ENCODE results near the gene OR5B21.

OR5B21 gene

DNA sequence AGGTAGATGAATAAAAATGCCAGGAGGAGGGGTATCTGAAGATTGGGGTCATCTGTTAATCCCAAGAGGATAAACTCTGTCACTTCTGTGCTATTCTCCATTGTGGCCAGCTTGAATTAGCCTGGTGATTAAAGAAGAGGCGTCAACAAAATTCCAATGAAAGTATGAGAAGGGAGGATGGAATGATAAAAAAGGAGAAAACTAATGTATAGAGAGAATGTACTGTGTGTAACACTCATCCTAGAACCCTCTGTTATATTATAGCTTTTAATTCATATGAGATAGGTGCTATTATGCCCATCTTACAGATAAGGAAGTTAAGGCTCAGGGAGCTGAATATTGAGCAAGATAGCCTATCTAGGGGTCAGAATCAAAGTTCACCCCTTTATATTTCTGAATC is at the start of gene OR5B21:
TSS of gene OR5B21 (minus strand) at position 101 of the 400 bp plus-strand sequence. CDS start at position 101, 0 bp downstream.
- DNase-seq, result no peak

DNA sequence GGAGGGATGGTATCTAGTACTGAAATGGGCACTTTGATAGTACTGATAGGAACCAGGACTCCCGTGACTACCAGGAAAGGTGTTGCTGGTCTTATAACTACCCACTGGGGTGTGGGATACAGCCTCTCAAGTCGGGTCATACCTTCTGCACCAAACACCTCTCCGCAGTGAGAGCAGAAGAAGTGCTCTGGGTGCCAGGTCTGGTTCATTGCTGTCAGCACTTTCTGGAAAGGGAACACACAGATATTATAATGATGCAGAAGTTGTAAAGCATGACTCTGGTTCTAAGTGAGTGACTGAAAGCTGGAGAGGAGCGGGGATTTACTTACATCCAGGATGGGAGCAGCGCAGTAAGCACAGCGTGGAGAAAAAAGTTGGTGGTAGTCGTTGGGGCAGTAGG is 41.7 kb upstream of the OR5B21 start:
- DNase-seq, result no peak

- no peak for DNase-seq
Measured at GRCh38 chr11:58546841-58547240, 38.9 kb upstream of the OR5B21 start.

DNA sequence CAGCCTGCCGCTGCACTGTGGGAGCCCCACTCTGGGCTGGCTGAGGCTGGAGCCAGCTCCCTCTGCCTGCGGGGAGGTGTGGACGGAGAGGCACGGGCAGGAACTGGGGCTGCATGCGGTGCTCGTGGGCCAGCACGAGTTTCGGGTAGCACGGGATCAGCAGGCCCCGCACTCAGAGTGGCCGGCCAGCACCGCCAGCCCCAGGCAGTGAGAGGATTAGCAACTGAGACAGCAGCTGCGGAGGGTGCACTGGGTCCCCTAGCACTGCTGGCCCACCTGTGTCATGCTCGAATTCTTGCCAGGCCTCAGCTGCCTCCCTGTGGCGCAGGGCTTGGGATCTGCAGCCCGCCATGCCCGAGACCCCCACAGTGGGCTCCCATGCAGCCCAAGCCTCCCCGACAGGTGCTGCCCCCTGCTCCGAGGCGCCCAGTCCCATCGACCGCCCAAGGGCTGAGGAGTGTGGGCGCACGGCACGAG is 24.0 kb upstream of the OR5B21 start:
- DNase-seq, result no peak

DNA sequence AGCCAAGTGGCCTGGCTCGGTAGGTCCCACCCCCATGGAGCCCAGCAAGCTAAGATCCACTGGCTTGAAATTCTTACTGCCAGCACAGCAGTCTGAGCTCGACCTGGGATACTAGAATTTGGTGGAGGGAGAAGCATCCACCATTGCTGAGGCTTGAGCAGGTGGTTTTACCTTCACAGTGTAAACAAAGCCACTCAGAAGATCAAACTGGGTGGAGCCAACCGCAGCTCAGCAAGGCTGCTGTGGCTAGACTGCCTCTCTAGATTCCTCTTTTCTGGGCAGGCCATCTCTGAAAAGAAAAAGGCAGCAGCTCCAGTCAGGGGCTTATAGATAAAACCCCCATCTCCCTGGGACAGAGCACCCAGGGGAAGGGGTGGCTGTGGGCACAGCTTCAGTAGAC is 22.3 kb upstream of the OR5B21 start:
- DNase-seq, result no peak

GRCh38 chr11:58527429-58527828 is 19.5 kb upstream of the OR5B21 start:
- no peak for DNase-seq

GRCh38 chr11:58526721-58527120 is 18.8 kb upstream of the OR5B21 start:
- DNase-seq, result no peak

GRCh38 chr11:58525037-58525614 is 17.2 kb upstream of the OR5B21 start:
- DNase-seq, result peak in 10 of 56 donors; percentile 1 to 28 (median 12)

- peak in 39 of 56 donors; percentile 3 to 70 (median 22) for DNase-seq
Measured at GRCh38 chr11:58524232-58525036, 16.5 kb upstream of the OR5B21 start.

DNA sequence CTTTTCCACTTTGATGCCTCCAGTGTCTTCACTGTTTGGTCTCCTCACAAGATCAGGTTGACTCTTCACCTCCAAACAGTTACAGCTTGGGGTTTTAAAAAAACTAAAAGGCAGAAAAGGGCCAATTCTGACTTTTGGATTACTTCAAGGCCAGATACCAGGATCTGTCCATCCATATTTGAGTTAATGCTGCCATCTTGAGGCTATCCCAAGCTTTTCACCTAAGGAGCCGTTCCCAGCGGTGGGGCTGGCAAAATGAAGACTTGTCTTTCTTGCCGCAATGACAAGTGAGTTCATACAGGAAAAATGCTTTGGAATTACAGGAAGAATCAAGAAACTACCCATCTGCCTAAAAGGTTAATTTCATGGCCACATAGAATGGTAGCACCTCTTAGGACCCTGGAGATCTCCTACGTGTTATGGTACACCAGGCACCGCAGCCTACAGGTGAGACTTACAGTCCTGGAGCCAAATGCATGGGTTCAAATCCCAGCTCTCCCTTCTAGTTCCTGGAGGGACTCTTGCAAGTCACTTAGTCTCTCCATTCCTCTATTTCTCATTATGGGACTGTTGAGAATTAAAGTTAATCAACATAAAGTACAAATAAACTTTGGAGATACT is 6.0 kb upstream of the OR5B21 start:
- DNase-seq, result peak in 24 of 56 donors; percentile 3 to 48 (median 11)

GRCh38 chr11:58511636-58512035 is 3.7 kb upstream of the OR5B21 start:
- no peak for DNase-seq

GRCh38 chr11:58509748-58510147 is 1.8 kb upstream of the OR5B21 start:
- no peak for DNase-seq

DNA sequence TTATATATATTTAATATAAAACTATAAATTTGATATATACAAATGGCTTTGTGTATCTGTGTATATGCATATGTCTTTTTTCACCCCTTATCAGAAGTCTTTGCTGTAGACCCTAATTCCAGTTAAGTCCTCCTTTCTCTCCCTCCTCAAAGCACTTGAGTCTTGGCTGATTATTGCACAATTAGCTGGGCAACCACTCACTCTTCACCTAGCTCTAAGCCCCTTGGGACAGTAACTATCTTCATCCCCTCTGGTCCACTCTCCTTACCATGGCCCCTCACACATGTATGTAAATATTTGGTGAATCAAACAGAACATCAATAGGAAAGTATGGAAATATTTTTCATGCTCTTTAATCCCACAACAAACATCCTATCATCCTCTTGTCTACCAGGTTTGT is 909 bp upstream of the OR5B21 start:
- DNase-seq, result no peak

- DNase-seq, result no peak
Measured at GRCh38 chr11:58507355-58507754, 550 bp downstream of the OR5B21 start.

DNA sequence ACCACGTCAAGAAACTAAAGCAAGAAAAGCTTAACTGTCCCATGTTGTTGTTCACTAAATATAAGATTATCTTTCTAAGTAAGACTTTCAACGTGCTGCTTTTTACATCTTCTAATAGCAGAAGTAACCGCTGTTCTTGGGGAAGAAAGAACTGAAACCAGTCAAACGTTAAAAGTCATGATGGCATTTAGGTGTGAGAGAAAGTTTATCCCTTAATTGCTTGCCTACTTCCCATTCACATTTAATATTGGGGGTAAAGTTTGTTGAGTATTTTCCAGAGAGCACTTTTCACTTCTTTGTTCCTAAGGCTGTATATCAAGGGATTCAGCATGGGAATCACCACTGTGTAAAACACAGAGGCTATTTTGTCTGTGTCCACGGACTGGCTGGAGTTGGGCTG is 970 bp downstream of the OR5B21 start:
- no peak for DNase-seq

GRCh38 chr11:58505849-58506248 is 2.1 kb downstream of the OR5B21 start:
- DNase-seq, result peak in 1 of 56 donors; percentile 23

DNA sequence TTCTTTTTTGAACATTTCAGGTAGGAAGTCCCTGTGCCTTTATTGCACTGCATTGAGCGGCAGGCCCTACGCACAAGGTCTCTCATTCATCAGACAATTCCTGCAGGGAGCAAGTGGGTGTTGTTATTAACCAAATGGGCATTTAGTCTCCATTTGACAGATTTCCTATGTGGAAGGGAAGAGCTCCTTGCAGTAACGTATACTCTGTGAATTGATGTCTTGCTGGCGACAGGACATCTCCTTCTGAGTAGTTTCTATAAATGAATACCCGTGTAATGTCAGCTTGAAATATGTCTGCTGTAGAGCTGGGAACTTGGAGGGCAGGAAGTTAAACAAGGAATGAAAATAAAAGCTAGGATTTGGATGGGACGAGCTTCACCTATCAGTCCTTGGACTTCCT is 3.7 kb downstream of the OR5B21 start:
- no peak for DNase-seq

GRCh38 chr11:58503361-58503856 is 4.5 kb downstream of the OR5B21 start:
- no peak for DNase-seq

- no peak for DNase-seq
Measured at GRCh38 chr11:58502004-58502403, 5.9 kb downstream of the OR5B21 start.

- DNase-seq, result no peak
Measured at GRCh38 chr11:58498464-58498863, 9.4 kb downstream of the OR5B21 start.

DNA sequence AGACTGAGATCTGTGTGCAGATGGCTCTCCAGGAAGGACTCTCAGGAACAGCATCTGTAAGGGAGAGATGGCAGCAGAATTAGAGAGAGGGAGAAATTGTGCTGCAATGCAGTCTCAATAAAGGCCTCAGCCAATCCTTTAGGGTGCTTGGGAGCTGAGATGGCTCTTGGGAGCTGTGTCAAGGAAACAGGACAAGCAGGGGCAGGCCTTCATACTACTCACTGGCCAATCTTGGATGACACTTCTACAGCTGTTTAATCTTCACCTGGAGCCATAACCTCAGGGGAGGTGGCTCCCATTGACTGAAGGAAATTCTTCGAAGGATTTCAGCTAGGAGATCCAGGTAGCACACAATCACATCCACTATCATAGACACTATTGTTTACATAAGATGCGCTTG is 10.0 kb downstream of the OR5B21 start:
- no peak for DNase-seq

DNA sequence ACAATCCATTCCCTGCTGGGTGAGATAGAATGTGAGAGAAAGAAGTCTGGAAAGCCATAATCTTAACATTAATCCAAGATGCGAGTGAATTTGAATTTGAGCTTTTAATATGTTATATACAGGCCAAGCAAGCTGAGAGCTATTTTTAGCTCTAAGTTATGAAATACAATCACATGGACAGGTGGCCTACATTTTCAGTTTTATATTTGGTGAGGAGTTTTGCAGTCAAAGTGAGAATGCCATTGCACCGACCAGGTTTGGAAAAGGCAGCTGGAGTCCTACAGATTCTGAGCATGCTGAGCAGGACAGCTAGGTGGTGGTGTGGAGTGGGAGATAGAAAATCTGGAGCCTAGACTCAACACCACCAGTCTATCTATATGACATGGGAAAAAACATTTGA is 12.0 kb downstream of the OR5B21 start:
- peak in 2 of 56 donors; percentile 2 to 12 for DNase-seq

All from amygdala (tissue), 56 donors.